ENCODE results near the gene RAMP3. TPM values are rescaled to one million over a fixed set of nuclear protein-coding genes. Genes with fewer than 3 reads are reported as not detected.

The RAMP3 gene
- total RNA-seq, 4 donors from 2014 or later = 14.4 to 62.9 (median 33.6) TPM

DNA sequence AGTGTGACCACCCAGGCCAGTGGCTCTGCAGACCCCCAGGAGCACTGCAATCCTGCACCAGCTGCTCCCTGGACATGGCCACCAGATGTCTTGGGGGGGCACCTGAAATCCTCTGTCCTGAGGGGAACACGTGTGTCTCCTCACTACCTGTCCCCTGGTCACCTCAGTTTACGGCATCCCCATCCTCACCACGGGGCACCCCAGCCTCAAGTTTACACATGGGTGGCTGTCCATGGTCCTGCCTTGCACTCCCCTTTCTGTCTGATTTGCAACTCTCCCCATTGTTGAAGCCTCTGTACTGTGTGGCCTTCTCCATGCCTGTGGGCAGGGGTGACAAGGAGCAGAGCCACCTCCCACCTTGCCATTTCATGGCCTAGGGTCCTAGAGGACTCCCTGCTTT is 67.2 kb downstream of the RAMP3 start:
- Histone ChIP-seq H3K4me1 (no peaks in the 10 kb centered on the region), H3K9me3 (no peaks in the 10 kb centered on the region), H3K27me3 (peaks cover 13% of the 10 kb centered on the region), H3K27ac (no peak overlapping the region), H3K36me3 (no peaks in the 10 kb centered on the region), H3K4me3 (no peak overlapping the region)
- no peak for TF ChIP-seq EP300 (IDR thresholded peaks at IDR 0.05)
- 21% methylated on average over 3 of the region's 3 CpGs for WGBS
- DNase-seq (ENCODE audit: low spot score in 2 of 2) = no peak

DNA sequence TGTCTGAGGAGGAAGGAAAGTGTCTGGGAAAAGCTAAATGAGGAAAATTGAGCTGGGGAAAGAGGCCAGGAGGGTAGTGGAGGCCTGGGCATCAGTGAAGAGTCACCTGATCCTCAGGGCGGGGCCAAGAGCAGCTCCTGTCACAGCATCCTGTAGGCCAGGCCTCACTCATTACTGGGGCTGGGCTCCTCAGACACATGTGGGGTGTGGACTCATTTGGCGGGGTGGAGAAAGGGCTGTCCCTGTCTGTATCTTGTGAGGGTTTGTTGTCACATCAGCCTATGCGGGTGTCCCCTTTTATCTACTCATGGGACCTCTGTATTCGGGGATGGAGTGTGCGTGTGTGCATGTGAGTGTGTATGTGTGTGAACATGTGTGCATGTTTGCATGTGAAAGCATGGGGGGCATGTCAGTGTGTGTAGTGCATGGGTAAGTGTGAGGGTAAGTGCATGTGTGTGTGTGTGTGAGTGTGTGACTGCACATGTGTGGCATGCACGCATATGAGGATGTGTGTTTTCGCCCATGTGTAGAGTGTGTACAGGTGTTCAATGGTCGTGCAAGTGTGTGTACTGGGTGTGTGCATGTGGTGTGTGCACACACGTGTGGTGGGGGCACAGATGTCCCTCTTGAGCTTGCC is 67.8 kb downstream of the RAMP3 start:
- H3K27ac ChIP-seq = no peak overlapping the region
- no peak overlapping the region for H3K4me3 ChIP-seq
- peaks cover 13% of the 10 kb centered on the region for H3K27me3 ChIP-seq
- 75% methylated on average over 9 of the region's 9 CpGs for WGBS
- DNase-seq (ENCODE audit: low spot score in 2 of 2) = no peak
- H3K9me3 ChIP-seq = no peaks in the 10 kb centered on the region
- TF ChIP-seq, protein P1, sequence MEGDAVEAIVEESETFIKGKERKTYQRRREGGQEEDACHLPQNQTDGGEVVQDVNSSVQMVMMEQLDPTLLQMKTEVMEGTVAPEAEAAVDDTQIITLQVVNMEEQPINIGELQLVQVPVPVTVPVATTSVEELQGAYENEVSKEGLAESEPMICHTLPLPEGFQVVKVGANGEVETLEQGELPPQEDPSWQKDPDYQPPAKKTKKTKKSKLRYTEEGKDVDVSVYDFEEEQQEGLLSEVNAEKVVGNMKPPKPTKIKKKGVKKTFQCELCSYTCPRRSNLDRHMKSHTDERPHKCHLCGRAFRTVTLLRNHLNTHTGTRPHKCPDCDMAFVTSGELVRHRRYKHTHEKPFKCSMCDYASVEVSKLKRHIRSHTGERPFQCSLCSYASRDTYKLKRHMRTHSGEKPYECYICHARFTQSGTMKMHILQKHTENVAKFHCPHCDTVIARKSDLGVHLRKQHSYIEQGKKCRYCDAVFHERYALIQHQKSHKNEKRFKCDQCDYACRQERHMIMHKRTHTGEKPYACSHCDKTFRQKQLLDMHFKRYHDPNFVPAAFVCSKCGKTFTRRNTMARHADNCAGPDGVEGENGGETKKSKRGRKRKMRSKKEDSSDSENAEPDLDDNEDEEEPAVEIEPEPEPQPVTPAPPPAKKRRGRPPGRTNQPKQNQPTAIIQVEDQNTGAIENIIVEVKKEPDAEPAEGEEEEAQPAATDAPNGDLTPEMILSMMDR (IDR thresholded peaks at IDR 0.05) = no peak
- TF ChIP-seq POLR2A (IDR thresholded peaks at IDR 0.05) (no peak), POLR2AphosphoS5 (IDR thresholded peaks at IDR 0.05) (no peak), EP300 (IDR thresholded peaks at IDR 0.05) (no peak)
- H3K4me1 ChIP-seq = no peaks in the 10 kb centered on the region
- no peaks in the 10 kb centered on the region for H3K36me3 ChIP-seq

DNA sequence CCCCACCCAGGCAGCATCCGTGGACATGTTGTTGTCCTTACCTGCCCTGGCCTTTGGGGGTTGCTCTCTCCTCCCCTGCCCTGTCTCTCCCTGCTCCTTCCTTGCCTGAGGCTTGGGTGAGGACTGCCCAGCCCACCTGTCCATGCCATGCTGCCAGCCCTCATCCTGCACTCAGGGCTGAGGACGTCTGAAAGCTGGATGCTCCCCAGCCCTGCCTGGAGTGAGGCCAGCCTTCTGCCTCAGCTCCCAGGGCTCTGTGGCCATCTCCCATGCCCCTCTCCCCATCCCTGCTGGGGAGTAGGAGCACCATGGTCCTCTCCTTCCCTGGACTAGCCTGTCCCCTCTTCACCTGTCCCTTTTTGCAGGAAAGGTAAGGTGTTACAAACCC is 68.4 kb downstream of the RAMP3 start:
- no peak for DNase-seq (ENCODE audit: low spot score in 2 of 2)
- 35% methylated on average over 2 of the region's 2 CpGs for WGBS

DNA sequence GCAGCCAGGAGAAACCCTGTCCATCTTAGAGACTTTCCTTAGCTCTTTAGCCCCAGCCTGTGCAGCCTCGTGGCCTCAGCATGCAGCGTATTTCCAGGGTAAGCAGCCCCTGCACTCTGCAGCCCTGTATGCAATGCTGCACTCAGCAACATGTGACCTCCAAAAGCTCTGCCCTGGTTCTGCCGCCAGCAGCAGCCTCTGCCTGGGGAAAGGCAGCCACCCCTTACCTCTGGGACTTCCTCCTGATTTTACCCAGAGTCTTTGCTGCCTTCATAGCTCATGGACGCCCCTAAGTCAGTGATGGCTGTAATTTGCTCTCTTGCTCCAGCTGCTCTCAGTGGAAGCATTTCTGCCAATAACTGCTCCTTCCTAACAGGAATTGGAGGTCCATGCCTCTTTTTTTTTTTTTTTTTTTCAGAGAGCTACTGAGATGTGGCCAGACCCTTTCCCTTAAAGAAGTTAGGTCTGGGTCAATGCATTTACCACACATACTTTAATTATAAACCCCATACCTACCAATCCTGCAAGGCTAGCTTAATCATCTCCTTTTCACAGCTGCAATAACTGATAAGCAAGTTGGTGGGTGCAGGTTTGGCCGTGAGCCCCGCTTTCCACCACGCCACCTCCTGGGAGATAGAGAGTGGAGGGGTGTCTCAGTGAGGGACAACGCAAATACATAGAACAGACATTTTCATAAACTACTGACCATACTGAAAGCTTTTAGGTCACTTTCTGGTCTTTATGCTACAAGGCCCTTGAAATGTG is 71.7 kb downstream of the RAMP3 start:
- 61% methylated on average over 8 of the region's 8 CpGs for WGBS

More for the DNA sequence above, 68.4 kb downstream of the RAMP3 start:
- no peak overlapping the region for H3K4me3 ChIP-seq
- H3K36me3 ChIP-seq = no peaks in the 10 kb centered on the region
- no peaks in the 10 kb centered on the region for H3K4me1 ChIP-seq
- H3K27ac ChIP-seq = no peak overlapping the region
- TF ChIP-seq, protein P1 (IDR thresholded peaks at IDR 0.05) = no peak
- no peak for TF ChIP-seq POLR2AphosphoS5 (IDR thresholded peaks at IDR 0.05)
- TF ChIP-seq EP300 (IDR thresholded peaks at IDR 0.05) = no peak
- no peak for TF ChIP-seq POLR2A (IDR thresholded peaks at IDR 0.05)
- no peaks in the 10 kb centered on the region for H3K9me3 ChIP-seq
- H3K27me3 ChIP-seq = peaks cover 13% of the 10 kb centered on the region

DNA sequence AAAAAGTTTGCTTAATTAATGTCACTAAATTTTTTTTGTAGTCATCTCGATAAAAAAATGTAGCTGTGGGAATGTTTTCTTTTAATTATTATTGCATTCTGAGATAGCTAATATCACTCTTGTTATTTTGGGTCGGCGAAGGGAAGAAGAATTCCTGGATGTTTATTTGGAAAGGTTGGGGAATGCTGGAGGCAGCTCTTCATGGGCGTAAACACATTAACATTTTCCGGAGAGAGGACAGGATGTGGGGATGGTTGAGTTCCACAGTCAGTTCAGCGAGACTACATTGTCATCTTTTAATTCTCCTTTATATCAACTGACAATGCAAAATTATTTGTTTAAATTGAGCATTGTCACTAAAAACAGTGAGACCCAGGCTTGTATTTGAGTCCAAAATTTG is 72.5 kb downstream of the RAMP3 start:
- DNase-seq (ENCODE audit: low spot score in 2 of 2) = no peak
- no peaks in the 10 kb centered on the region for H3K36me3 ChIP-seq
- no peaks in the 10 kb centered on the region for H3K9me3 ChIP-seq
- no peak overlapping the region for H3K27ac ChIP-seq
- WGBS = 60% methylated on average over 6 of the region's 6 CpGs
- no peaks in the 10 kb centered on the region for H3K4me1 ChIP-seq
- peaks cover 16% of the 10 kb centered on the region for H3K27me3 ChIP-seq
- H3K4me3 ChIP-seq = no peak overlapping the region
- TF ChIP-seq EP300 (IDR thresholded peaks at IDR 0.05) = no peak
- TF ChIP-seq, protein P1 (IDR thresholded peaks at IDR 0.05) = no peak
- TF ChIP-seq POLR2A (IDR thresholded peaks at IDR 0.05) = no peak
- no peak for TF ChIP-seq POLR2AphosphoS5 (IDR thresholded peaks at IDR 0.05)

More for the DNA sequence above, 71.7 kb downstream of the RAMP3 start:
- no peaks in the 10 kb centered on the region for H3K36me3 ChIP-seq
- H3K27me3 ChIP-seq = peaks cover 16% of the 10 kb centered on the region
- TF ChIP-seq EP300 (IDR thresholded peaks at IDR 0.05) (no peak), POLR2A (IDR thresholded peaks at IDR 0.05) (no peak), POLR2AphosphoS5 (IDR thresholded peaks at IDR 0.05) (no peak)
- TF ChIP-seq, protein P1 (IDR thresholded peaks at IDR 0.05) = no peak
- DNase-seq (ENCODE audit: low spot score in 2 of 2) = no peak
- no peaks in the 10 kb centered on the region for H3K9me3 ChIP-seq
- no peak overlapping the region for H3K4me3 ChIP-seq
- H3K4me1 ChIP-seq = no peaks in the 10 kb centered on the region
- H3K27ac ChIP-seq = no peak overlapping the region

Measured in suprapubic skin (tissue), 4 donors.